Hypothalamus (tissue), 51 donors: Measurements from ENCODE around the gene COL19A1.

Experiments used
- DNase-seq, 51 donors: peaks; one replicate each; lab custom pipeline; 2025; lab: John Stamatoyannopoulos, UW

COL19A1 gene

GRCh38 chr6:70041411-70041810 is 175.1 kb downstream of the COL19A1 start:
- DNase-seq = no peak

GRCh38 chr6:70045413-70045812 is 179.1 kb downstream of the COL19A1 start:
- no peak for DNase-seq

- DNase-seq = no peak
Measured at GRCh38 chr6:70051197-70052124, 185.1 kb downstream of the COL19A1 start.

GRCh38 chr6:70059039-70059719 is 192.8 kb downstream of the COL19A1 start:
- DNase-seq = no peak

- DNase-seq = no peak
Measured at GRCh38 chr6:70060680-70061079, 194.3 kb downstream of the COL19A1 start.

GRCh38 chr6:70061546-70061945 is 195.2 kb downstream of the COL19A1 start:
- DNase-seq = no peak

GRCh38 chr6:70062010-70062409 is 195.7 kb downstream of the COL19A1 start:
- no peak for DNase-seq

- no peak for DNase-seq
Measured at GRCh38 chr6:70072540-70073179, 206.3 kb downstream of the COL19A1 start.

GRCh38 chr6:70073637-70074036 is 207.3 kb downstream of the COL19A1 start:
- DNase-seq = no peak

GRCh38 chr6:70079241-70079640 is 212.9 kb downstream of the COL19A1 start:
- no peak for DNase-seq

GRCh38 chr6:70080443-70081070 is 214.2 kb downstream of the COL19A1 start:
- peak in 1 of 51 donors; percentile 8 for DNase-seq

GRCh38 chr6:70082830-70083229 is 216.5 kb downstream of the COL19A1 start:
- no peak for DNase-seq

- no peak for DNase-seq
Measured at GRCh38 chr6:70086806-70087205, 220.4 kb downstream of the COL19A1 start.

- no peak for DNase-seq
Measured at GRCh38 chr6:70094156-70094555, 227.8 kb downstream of the COL19A1 start.

GRCh38 chr6:70099732-70100131 is 233.4 kb downstream of the COL19A1 start:
- DNase-seq = no peak

GRCh38 chr6:70103798-70104197 is 237.4 kb downstream of the COL19A1 start:
- DNase-seq = no peak

- DNase-seq = peak in 2 of 51 donors; percentile 6 to 63
Measured at GRCh38 chr6:70107852-70108629, 241.7 kb downstream of the COL19A1 start.

- no peak for DNase-seq
Measured at GRCh38 chr6:70110126-70111022, 244.0 kb downstream of the COL19A1 start.

GRCh38 chr6:70111737-70112136 is 245.4 kb downstream of the COL19A1 start:
- no peak for DNase-seq
